LNCAP (cell line): Measurements from ENCODE around the gene GPBP1L1.

Experiments
- TF ChIP-seq, protein P1 (sequence below): fragments of 450-650 bp; IDR thresholded peaks from 2 replicates; pipeline ENCODE4 v1.5.1; 2017; ENCODE audit warnings: mild to moderate bottlenecking

GPBP1L1 gene

DNA sequence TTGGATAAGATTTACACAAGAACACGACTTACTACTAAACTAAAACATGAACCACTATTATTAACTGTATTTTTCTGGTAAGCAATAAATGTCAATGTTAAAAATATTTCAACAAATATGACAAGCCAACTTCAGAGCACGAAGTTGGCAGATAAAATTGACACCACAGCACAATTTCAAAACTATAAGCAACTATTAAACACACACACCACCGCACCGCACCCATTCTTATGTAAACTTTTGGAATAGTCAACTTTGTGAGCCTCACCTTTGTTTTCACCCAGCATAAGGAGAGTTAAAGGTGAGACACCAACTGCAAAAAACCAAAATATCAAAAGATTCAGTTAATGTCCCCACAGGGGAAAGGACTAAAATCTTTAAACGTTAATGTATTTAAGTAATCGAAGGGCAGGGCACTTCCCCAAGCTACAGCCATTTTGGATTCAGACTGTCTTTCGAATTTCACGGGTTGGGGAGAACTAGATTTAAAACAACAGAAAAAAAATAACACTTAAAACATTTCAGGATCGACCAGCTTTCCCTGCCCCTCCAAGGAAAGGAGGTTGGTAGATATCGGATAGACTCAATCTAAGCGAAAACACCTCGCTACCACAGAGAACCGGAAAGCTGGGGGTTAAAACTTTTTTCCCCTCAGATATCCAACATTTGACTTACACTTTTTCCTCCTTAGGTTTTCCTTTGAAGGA is 872 bp downstream of the GPBP1L1 start:
- TF ChIP-seq, protein P1, sequence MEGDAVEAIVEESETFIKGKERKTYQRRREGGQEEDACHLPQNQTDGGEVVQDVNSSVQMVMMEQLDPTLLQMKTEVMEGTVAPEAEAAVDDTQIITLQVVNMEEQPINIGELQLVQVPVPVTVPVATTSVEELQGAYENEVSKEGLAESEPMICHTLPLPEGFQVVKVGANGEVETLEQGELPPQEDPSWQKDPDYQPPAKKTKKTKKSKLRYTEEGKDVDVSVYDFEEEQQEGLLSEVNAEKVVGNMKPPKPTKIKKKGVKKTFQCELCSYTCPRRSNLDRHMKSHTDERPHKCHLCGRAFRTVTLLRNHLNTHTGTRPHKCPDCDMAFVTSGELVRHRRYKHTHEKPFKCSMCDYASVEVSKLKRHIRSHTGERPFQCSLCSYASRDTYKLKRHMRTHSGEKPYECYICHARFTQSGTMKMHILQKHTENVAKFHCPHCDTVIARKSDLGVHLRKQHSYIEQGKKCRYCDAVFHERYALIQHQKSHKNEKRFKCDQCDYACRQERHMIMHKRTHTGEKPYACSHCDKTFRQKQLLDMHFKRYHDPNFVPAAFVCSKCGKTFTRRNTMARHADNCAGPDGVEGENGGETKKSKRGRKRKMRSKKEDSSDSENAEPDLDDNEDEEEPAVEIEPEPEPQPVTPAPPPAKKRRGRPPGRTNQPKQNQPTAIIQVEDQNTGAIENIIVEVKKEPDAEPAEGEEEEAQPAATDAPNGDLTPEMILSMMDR = no peak

DNA sequence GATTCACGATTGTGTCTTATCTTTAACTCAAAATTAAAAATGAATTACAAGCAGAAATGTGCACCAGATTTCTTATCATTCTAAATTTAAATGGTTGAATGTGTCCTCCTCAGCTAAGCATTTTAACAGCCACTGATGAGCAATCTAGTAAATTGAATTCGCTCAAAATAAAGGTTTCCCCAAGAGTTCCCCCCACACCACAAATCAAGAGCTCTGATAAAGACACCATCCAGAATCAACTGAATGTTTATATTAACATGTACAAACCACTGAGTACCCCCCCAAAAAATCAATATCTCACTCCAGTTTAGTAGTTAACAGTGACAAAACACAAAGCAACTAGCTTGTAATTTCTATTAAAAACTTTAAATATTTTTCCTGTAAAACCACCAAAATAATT is 1.9 kb downstream of the GPBP1L1 start:
- TF ChIP-seq, protein P1 = no peak

DNA sequence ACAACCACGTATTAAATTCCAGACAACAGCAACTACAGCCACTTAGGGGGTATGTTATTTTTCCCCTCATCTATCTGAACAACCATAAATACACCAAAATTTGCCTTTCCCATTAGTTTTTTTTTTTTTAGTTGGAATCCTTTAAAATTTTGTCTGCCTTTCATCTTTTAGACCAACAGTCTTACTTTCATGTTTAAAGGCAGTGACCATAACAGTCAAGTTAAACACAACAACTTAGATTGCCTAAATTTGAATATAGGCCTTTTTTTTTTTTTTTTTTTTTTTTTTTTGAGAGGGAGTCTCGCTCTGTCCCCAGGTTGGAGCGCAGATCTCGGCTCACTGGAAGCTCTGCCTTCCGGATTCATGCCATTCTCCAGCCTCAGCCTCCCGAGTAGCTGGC is 3.4 kb downstream of the GPBP1L1 start:
- TF ChIP-seq, protein P1 = no peak

DNA sequence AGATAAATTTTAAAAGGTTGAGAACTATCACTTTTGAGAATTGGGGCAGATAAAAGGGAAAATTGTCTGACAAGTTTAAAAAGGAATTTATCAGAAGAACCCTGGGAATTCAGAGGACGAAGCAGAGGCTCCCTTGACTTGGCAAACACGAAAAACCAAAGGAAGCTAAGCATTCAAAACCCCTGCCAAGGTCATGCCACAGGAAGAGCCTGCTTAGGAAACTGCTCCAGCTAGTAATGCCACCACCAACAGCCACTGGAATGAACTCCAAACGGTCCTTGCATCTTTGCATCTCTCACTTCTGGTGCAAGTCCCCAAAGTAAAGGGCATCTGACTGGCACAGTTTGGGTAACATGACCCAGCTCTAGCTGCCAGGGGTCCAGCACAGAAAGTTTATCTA is 7.2 kb downstream of the GPBP1L1 start:
- TF ChIP-seq, protein P1 = no peak

DNA sequence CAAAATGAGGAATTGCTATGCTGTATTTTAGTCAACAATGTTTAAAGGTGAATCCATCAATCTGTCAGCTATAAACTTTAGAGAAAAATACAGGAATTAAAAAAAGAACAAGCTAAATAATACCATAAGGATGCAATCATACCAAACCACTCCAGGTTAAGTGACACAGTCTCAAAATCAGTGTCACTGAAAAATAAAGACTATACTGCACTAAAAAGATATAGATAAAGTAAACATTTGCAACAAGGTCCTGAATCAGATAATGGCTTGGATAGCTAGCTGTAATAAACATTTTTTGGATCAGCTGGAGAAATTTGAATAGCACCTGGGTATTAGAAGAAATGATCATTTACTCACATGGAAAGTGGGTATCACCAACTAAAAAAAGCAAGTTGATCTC is 7.8 kb downstream of the GPBP1L1 start:
- TF ChIP-seq, protein P1 = no peak

DNA sequence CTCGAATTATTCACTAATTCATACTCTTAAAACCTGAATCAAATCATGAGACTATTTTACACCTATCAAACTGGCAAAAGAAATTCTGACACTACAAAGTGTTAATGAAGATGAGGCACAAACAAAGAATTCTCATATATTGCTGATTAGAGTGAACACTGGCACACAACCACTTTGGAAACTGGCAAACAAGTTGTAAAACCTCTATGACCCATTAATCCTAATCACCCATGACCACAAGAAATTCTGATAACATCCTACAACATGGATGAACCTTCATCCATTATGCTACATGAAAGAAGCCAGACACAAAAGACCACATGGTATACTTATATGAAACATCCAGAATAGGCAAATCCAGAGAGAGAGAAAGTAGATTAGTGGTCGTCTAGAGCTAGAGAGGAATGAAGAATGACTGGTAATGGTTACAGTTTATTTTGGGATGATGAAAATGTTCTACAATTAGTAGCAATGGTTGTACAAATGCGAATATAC is 8.5 kb downstream of the GPBP1L1 start:
- TF ChIP-seq, protein P1 = no peak

DNA sequence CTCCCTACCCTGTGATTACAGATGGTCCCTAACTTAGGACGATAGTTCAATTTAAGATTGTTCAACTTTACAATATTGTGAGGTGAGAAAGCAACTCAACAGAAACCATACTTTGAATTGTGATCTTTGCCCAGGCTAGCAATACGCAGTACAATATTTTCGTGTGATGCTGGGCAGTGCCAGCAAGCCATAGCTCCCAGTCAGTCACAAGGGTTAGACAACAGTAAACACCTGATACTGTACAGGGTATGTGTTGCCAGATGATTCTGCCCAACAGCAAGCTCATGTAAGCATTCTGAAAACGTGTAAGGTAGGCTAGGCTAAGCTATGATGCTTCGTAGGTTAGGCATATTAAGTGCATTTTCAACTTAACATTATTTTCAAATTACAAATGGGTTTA is 11.9 kb downstream of the GPBP1L1 start:
- TF ChIP-seq, protein P1 = no peak

GRCh38 chr1:45673956-45674355 is 12.4 kb downstream of the GPBP1L1 start:
- TF ChIP-seq, protein P1 = no peak
